ENCODE measurements around the gene KCNA5. TPM values are rescaled to one million over a fixed set of nuclear protein-coding genes. Genes with fewer than 3 reads are reported as not detected.

The KCNA5 gene
- total and polyA plus RNA-seq, 2 of the 4 experiments (the other 2 are of a cell fraction), result not detected

DNA sequence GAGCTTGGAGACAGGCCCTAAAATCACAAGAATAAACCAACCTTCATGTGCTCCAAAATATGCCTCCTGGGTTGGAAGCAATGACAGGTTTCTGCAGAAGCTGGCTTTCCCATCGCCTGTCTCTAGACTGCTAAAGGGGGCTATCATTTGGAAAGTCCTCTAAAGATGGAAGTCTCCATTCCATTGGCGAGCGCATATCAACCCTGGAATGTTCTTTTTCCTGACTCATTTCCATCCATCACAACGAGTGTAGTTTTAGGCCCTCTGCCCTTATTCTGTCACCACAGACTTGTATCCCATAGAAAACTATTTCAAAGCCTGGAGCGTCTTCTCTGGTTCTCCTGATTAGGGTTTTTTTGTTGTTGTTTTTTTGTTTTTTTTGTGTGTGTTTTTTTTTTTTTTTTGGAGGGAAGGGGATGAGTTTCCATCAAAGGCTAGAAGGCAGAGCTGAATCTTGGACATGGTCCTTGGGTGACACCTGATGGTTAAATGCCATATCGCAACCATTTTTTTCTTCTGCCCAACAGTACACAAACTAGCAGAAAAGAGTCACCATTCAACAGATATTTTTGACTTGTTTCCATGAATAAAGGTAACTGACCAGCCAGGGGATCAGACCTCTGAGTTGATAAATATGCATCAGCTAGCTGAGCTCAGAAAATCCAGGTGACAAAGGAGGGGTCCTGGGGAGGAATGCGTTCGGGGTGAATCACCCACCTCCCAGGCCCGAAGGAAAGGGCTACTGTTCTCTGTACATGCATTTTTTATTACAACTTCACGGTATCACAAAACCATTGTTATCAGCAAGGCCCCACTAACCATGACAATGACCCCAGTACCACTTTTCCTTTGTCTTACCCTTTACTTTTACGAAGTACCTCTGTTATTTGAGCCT lies 40.5 kb downstream of the KCNA5 start:
- dilution Hi-C loops (cut with HindIII; ENCODE audit: low sequenced_read_pairs, unreplicated experiment), result no loop called here
- intact Hi-C loops (cut with micrococcal nuclease), result loop anchor here (1.0 to 10.0 kb wide), 3 partner anchors 62 to 961 kb away; no protein-coding TSS in a partner anchor

More for the DNA sequence above, 40.5 kb downstream of the KCNA5 start:
- WGBS, 2 experiments (ENCODE audit: extremely low coverage in 2 of 2, insufficient read length in 1 of 2), result 0% methylated on average over 1 of the region's 11 CpGs; no CpG with 5 or more reads in 1 of the 2 experiments
- Histone ChIP-seq H2AK5ac (ENCODE audit: low read depth, low read length) (peak overlapping the region; percentile 89), H3K27me3 (ENCODE audit: control insufficient read depth, insufficient read depth, low read length) (peaks cover 3% of the 10 kb centered on the region; the same call in 1 of the 2 replicates), H4K5ac (ENCODE audit: low read depth, low read length) (peak overlapping the region; percentile 6; the same call in 1 of the 2 replicates), H3K14ac (replicated peaks; ENCODE audit: low read depth, low read length) (peak overlapping the region; percentile 67), H3K23ac (ENCODE audit: low read depth, low read length) (peak overlapping the region; percentile 16; the same call in 1 of the 2 replicates), H4K8ac (ENCODE audit: low read depth in 2 of 2, low read length in 2 of 2) (peak overlapping the region; percentile 67 to 77; a peak in 3 of 4 replicates), H3K9ac (ENCODE audit: low read depth, low read length) (no peak overlapping the region), H2BK5ac (ENCODE audit: low read depth, low read length, poor library complexity, severe bottlenecking) (peak overlapping the region; percentile 4), H3K9me3 (ENCODE audit: control insufficient read depth, insufficient read depth, low read length) (no peaks in the 10 kb centered on the region), H3K27ac (ENCODE audit: insufficient read depth, low read length) (no peak overlapping the region), H3K18ac (ENCODE audit: low read depth, low read length) (no peak overlapping the region), H3K4me2 (ENCODE audit: low read depth, low read length) (no peak overlapping the region), H2BK120ac (ENCODE audit: low read depth, low read length) (peak overlapping the region; percentile 74), H2AFZ (replicated peaks; ENCODE audit: low read length, poor library complexity) (peak overlapping the region; percentile 25), H2AK9ac (replicated peaks; ENCODE audit: low read depth, low read length, poor library complexity) (no peak overlapping the region), H4K20me1 (ENCODE audit: insufficient read depth, low read length) (no peaks in the 10 kb centered on the region), H3K4ac (ENCODE audit: low read depth, low read length) (peak overlapping the region; percentile 42; the same call in 1 of the 2 replicates), H2BK20ac (ENCODE audit: low read depth, low read length) (peak overlapping the region; percentile 83; the same call in 1 of the 2 replicates), H3K4me3 (ENCODE audit: insufficient read depth, low read depth, low read length) (no peak overlapping the region), H3K4me1 (ENCODE audit: control insufficient read depth, insufficient read depth, low read length) (peaks cover 20% of the 10 kb centered on the region), H4K91ac (ENCODE audit: insufficient read depth, low read depth, low read length) (peak overlapping the region; percentile 68), H3K79me1 (ENCODE audit: low read depth in 1 of 2, low read length in 2 of 2) (no peaks in the 10 kb centered on the region), H3K56ac (ENCODE audit: extremely low read depth, insufficient read depth, low read length) (0 out of 2 replicates have a peak overlapping the region, but pooled peaks have one; percentile 24), H3K36me3 (ENCODE audit: control insufficient read depth, insufficient read depth, low read length) (no peaks in the 10 kb centered on the region), H2BK15ac (ENCODE audit: low read depth, low read length) (peak overlapping the region; percentile 20; the same call in 1 of the 3 replicates), H3K9me1 (ENCODE audit: insufficient read depth, low read length) (peaks cover 27% of the 10 kb centered on the region)
- ATAC-seq (ENCODE audit: low read depth), result peak; percentile 44
- POLR2A ChIA-PET (ENCODE audit: unreplicated experiment), result interaction anchor here (0.6 kb wide), 2 partner anchors 16 to 231 kb away, joined by 3 read pairs; no protein-coding TSS in a partner anchor
- in situ Hi-C loops (cut with MboI; ENCODE audit: low sequenced_read_pairs), result no loop called here
- DNase-seq, result peak; percentile 71
- TF ChIP-seq RFX5 (IDR thresholded peaks at IDR 0.05; ENCODE audit: low read depth, low read length) (no peak), RAD21 (IDR thresholded peaks at IDR 0.05; ENCODE audit: low read length) (peak; percentile 78), CEBPB (IDR thresholded peaks at IDR 0.05; ENCODE audit: low read depth, low read length) (no peak), MAFK (IDR thresholded peaks at IDR 0.05; ENCODE audit: low read depth, low read length) (no peak), SMC3 (IDR thresholded peaks at IDR 0.05; ENCODE audit: low read depth, low read length) (peak; percentile 63; the same call in 1 of the 2 replicates)
- TF ChIP-seq, protein P1, sequence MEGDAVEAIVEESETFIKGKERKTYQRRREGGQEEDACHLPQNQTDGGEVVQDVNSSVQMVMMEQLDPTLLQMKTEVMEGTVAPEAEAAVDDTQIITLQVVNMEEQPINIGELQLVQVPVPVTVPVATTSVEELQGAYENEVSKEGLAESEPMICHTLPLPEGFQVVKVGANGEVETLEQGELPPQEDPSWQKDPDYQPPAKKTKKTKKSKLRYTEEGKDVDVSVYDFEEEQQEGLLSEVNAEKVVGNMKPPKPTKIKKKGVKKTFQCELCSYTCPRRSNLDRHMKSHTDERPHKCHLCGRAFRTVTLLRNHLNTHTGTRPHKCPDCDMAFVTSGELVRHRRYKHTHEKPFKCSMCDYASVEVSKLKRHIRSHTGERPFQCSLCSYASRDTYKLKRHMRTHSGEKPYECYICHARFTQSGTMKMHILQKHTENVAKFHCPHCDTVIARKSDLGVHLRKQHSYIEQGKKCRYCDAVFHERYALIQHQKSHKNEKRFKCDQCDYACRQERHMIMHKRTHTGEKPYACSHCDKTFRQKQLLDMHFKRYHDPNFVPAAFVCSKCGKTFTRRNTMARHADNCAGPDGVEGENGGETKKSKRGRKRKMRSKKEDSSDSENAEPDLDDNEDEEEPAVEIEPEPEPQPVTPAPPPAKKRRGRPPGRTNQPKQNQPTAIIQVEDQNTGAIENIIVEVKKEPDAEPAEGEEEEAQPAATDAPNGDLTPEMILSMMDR (conservative IDR thresholded peaks at IDR 0.05; ENCODE audit: low read depth, low read length), result peak; percentile 79
- BruUV-seq (replicated peaks), result no TSS peak
- CTCF ChIA-PET, result interaction anchor here (1.0 to 2.4 kb wide), 6 partner anchors 14 to 229 kb away, joined by 3 to 10 read pairs (median 4); no protein-coding TSS in a partner anchor
